ENCODE data around the gene HIPK1. TPM values are rescaled to one million over a fixed set of nuclear protein-coding genes. Genes with fewer than 3 reads are reported as not detected.

HIPK1 gene
- total and polyA plus RNA-seq, 2 experiments from 2014 or later, result 7.6 to 23.6 TPM

DNA sequence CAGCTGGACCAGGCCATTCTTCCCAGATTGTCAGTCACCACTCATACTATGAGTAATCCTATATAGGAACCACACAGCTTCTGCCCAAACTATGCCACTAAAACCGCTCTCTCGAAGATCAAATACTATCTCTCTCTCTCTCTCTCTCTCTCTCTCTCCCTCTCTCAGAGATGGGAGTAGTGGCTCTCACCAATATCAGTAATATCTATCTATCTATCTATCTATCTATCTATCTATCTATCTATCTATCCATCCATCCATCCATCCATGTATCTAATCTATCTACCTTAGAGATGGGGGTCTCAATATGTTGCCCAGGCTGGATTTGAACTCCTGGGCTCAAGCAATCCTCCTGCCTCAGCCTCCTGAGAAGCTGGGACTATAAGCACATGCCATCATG is 4.7 kb upstream of the HIPK1 start:
- H3K27ac ChIP-seq, result no peak overlapping the region
- in situ Hi-C loops (cut with MboI), result no loop called here
- WGBS, 2 experiments (ENCODE audit: low coverage in 1 of 2, low lambda C conversion rate in 2 of 2, missing lambda C conversion rate in 2 of 2), result 80 to 83% methylated on average over 2 of the region's 2 CpGs

DNA sequence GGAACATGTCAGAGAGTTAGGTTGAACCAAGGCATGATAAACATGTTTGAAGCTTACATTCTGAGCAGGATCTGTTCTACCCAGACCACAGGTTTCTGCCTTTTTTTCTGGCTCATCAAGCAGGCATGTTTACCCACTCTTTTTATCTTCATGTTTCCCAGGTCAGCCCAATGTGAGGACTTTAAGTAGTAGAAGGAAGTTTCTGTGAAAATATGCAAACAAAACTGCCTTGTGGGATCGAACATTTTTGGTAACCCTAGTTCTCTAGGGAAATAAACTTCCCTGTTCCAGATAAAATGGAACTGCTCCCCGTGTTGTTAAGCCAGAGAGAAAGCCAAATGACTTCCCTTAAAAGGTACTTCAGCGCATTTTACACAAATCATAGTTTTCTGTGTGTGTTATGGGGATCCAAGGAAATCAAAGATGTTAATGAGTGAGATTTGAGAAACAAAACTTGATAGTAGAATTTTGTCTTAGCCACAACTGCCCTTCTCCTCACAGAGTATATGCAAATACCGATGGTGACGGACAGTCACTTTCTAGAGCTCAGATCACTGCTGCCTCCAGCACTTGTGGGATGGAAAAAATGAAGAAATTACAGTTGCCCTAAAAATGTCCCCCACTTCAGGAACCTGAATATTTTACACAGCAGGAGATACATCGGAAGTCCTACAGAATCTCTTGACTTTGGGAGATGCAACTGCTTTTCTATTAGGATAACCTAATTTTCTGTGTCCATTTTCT is 765 bp upstream of the HIPK1 start:
- Histone ChIP-seq H3F3A (ENCODE audit: insufficient read depth) (peaks cover 13% of the 10 kb centered on the region; the same call in 1 of the 2 replicates), H3K36me3 (ENCODE audit: low read depth) (no peaks in the 10 kb centered on the region), H3K27ac (peak overlapping the region; percentile 99), H2AFZ (peak overlapping the region; percentile 97), H3K9me2 (ENCODE audit: insufficient read depth) (no peaks in the 10 kb centered on the region), H3K4me1 (ENCODE audit: insufficient read depth) (peaks cover 24% of the 10 kb centered on the region), H3K4me2 (ENCODE audit: unreplicated experiment) (peak overlapping the region; percentile 92), H4K20me1 (ENCODE audit: insufficient read depth) (peaks cover 6% of the 10 kb centered on the region; the same call in 1 of the 2 replicates), H3K9me3 (ENCODE audit: low read depth) (no peaks in the 10 kb centered on the region), H3K79me2 (ENCODE audit: insufficient read depth) (peaks cover 38% of the 10 kb centered on the region), H3K9ac (peak overlapping the region; percentile 100), H3K27me3 (replicated peaks; ENCODE audit: insufficient read depth) (no peaks in the 10 kb centered on the region), H3K4me3 (peak overlapping the region; percentile 84)
- DNase-seq, result peak; percentile 56
- 16% methylated on average over 6 of the region's 6 CpGs for WGBS, 2 experiments (ENCODE audit: low coverage in 1 of 2, low lambda C conversion rate in 2 of 2, missing lambda C conversion rate in 2 of 2)
- in situ Hi-C loops (cut with MboI), result loop anchor here (25.0 kb wide), 1 partner anchor 791 kb away; no protein-coding TSS in a partner anchor
- TF ChIP-seq EZH2phosphoT487 (IDR thresholded peaks at IDR 0.05; ENCODE audit: insufficient read depth, low read depth) (no peak), EZH2 (IDR thresholded peaks at IDR 0.05; ENCODE audit: insufficient read depth, poor library complexity, severe bottlenecking) (no peak)

More for the DNA sequence above, 4.7 kb upstream of the HIPK1 start:
- Histone ChIP-seq H3K4me1 (ENCODE audit: insufficient read depth) (peaks cover 6% of the 10 kb centered on the region), H3K9me2 (ENCODE audit: insufficient read depth) (no peaks in the 10 kb centered on the region), H3K36me3 (ENCODE audit: low read depth) (no peaks in the 10 kb centered on the region), H2AFZ (no peak overlapping the region), H3F3A (ENCODE audit: insufficient read depth) (no peaks in the 10 kb centered on the region), H3K9me3 (ENCODE audit: low read depth) (no peaks in the 10 kb centered on the region), H3K27me3 (replicated peaks; ENCODE audit: insufficient read depth) (no peaks in the 10 kb centered on the region), H3K4me2 (ENCODE audit: unreplicated experiment) (no peak overlapping the region), H3K9ac (no peak overlapping the region), H3K79me2 (ENCODE audit: insufficient read depth) (no peaks in the 10 kb centered on the region), H4K20me1 (ENCODE audit: insufficient read depth) (no peaks in the 10 kb centered on the region), H3K4me3 (no peak overlapping the region)
- no peak for TF ChIP-seq EZH2 (IDR thresholded peaks at IDR 0.05; ENCODE audit: insufficient read depth, poor library complexity, severe bottlenecking)
- TF ChIP-seq EZH2phosphoT487 (IDR thresholded peaks at IDR 0.05; ENCODE audit: insufficient read depth, low read depth), result no peak
- no peak for DNase-seq

- Histone ChIP-seq H3K27ac (peak overlapping the region; percentile 99), H4K20me1 (ENCODE audit: insufficient read depth) (peaks cover 6% of the 10 kb centered on the region; the same call in 1 of the 2 replicates), H3K79me2 (ENCODE audit: insufficient read depth) (peaks cover 53% of the 10 kb centered on the region), H3F3A (ENCODE audit: insufficient read depth) (peaks cover 13% of the 10 kb centered on the region; the same call in 1 of the 2 replicates), H3K9me3 (ENCODE audit: low read depth) (no peaks in the 10 kb centered on the region), H3K4me2 (ENCODE audit: unreplicated experiment) (peak overlapping the region; percentile 91), H2AFZ (peak overlapping the region; percentile 97), H3K9ac (peak overlapping the region; percentile 100), H3K4me3 (peak overlapping the region; percentile 84), H3K36me3 (ENCODE audit: low read depth) (no peaks in the 10 kb centered on the region), H3K4me1 (ENCODE audit: insufficient read depth) (peaks cover 24% of the 10 kb centered on the region), H3K27me3 (replicated peaks; ENCODE audit: insufficient read depth) (no peaks in the 10 kb centered on the region), H3K9me2 (ENCODE audit: insufficient read depth) (no peaks in the 10 kb centered on the region)
- TF ChIP-seq EZH2 (IDR thresholded peaks at IDR 0.05; ENCODE audit: insufficient read depth, poor library complexity, severe bottlenecking) (no peak), EZH2phosphoT487 (IDR thresholded peaks at IDR 0.05; ENCODE audit: insufficient read depth, low read depth) (no peak)
- DNase-seq, result peak; percentile 74
- in situ Hi-C loops (cut with MboI), result loop anchor here (25.0 kb wide), 1 partner anchor 793 kb away; no protein-coding TSS in a partner anchor
- 0 to 2% methylated on average over 20 to 42 of the region's 64 CpGs for WGBS, 2 experiments (ENCODE audit: low coverage in 1 of 2, low lambda C conversion rate in 2 of 2, missing lambda C conversion rate in 2 of 2)
Measured at GRCh38 chr1:113929750-113930498, 800 bp downstream of the HIPK1 start.

DNA sequence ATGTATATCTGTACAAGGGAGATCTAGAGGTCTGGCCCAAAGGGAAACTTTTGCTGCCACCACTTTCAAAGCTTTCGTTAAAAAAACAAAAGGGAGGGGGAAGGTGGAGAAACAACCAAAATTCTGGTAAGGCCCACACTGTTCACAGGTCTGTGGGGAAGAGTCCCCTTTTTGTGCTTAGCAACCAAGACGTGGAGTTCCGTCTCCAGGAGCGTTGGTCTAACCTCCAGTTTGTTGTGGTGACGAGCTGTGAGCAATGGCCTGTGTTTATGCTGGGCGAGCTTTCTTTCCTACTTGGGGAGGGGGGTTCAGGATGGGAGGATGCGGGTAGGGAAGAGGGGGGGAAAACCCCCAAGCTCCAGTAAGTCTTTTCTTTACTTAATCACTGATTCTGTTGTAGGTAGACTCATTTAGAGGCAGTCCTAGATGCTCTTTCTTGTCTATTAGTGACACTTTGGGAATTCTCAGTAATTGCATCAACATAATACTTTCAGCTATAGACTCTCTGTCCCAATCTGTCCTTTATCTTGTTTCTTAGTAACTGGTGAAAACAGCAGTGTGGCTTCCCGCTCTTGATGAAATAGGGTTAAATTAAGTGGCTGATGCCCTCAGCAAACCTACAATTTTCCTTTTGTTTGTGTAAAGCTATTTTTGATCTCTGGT is 1.5 kb downstream of the HIPK1 start:
- in situ Hi-C loops (cut with MboI), result loop anchor here (25.0 kb wide), 1 partner anchor 793 kb away; no protein-coding TSS in a partner anchor
- WGBS, 2 experiments (ENCODE audit: low coverage in 1 of 2, low lambda C conversion rate in 2 of 2, missing lambda C conversion rate in 2 of 2), result 2 to 4% methylated on average over 7 to 8 of the region's 8 CpGs
- peak; percentile 88 for DNase-seq
- H3K9me3 ChIP-seq (ENCODE audit: low read depth), result no peaks in the 10 kb centered on the region
- peak overlapping the region; percentile 100 for H3K9ac ChIP-seq
- peaks cover 13% of the 10 kb centered on the region; the same call in 1 of the 2 replicates for H3F3A ChIP-seq (ENCODE audit: insufficient read depth)
- no peaks in the 10 kb centered on the region for H3K9me2 ChIP-seq (ENCODE audit: insufficient read depth)
- peak overlapping the region; percentile 97 for H2AFZ ChIP-seq
- peak overlapping the region; percentile 99 for H3K27ac ChIP-seq
- no peaks in the 10 kb centered on the region for H3K27me3 ChIP-seq (replicated peaks; ENCODE audit: insufficient read depth)
- TF ChIP-seq EZH2phosphoT487 (IDR thresholded peaks at IDR 0.05; ENCODE audit: insufficient read depth, low read depth) (no peak), EZH2 (IDR thresholded peaks at IDR 0.05; ENCODE audit: insufficient read depth, poor library complexity, severe bottlenecking) (no peak)
- H3K4me1 ChIP-seq (ENCODE audit: insufficient read depth), result peaks cover 24% of the 10 kb centered on the region
- peak overlapping the region; percentile 84 for H3K4me3 ChIP-seq
- H3K79me2 ChIP-seq (ENCODE audit: insufficient read depth), result peaks cover 60% of the 10 kb centered on the region
- H3K4me2 ChIP-seq (ENCODE audit: unreplicated experiment), result peak overlapping the region; percentile 91
- no peaks in the 10 kb centered on the region for H3K36me3 ChIP-seq (ENCODE audit: low read depth)
- H4K20me1 ChIP-seq (ENCODE audit: insufficient read depth), result peaks cover 13% of the 10 kb centered on the region; the same call in 1 of the 2 replicates
